NCI-H1105 (cell line): Measurements from ENCODE around the gene PEBP1.

Experiments used
- DNase-seq: peaks from one replicate; lab custom pipeline; 2025; lab: John Stamatoyannopoulos, UW

PEBP1 gene

DNA sequence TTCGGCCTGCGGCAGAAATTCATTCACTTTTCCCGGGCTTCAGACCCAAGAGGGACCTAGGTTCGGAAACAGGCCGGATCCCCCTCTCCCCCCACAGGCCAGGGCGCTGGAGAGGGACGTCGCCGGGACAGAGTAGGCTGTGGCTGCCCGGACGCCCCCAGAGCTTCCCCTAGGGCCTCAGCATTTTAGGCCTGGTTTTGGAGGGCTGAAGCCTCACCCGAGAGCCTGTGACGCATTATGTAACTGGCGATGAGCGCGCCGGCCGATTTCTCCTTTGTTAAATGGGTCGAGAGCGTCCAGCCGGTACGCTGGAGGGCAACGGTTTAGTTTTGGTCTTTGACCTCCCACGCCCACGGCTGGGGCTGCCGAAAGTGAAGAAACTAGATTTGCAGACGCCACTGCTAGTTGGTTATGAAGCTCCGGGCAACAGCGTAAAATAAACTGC lies 657 bp downstream of the PEBP1 start:
- DNase-seq, result no peak

DNA sequence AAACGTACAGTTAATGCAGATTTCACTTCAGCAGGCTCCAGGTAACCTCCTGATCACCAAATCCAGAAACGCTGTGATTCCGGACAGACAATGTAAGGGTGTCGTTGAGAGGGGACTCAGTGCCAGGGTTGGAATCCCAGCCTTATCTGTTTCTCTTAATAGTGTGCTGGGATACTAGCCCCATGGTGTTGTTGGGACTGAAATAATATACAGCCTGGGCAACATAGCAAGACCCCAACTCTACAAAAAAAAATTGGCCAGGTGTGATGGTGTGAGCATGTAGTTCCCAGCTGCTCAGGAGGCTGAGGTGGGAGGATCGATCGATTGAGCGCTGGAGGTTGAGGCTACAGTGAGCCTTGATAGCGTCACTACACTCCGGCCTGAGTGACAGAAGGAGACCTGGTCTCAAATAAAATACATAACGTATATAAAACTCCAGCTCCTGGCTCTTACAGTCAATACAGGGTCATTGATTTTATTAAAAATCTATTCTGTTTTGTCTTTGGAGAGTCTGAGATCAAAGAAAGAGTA lies 1.3 kb downstream of the PEBP1 start:
- DNase-seq, result no peak

DNA sequence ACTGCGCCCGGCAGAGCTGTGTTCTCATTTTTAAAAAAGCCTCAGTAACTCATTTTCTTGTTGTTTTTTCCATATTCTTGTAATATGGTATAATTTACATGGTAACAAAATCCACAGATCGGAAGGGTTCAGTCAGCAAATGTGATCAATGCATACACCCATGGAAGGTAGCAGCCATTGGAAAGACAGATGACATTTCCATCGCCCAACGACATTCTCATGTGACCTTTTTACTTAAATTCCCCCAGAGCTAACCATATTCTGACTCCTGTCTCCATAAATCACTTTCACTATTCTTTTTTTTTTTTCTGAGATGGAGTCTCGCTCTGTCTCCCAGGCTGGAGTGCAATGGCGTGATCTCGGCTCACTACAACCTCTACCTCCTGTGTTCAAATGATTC lies 4.9 kb downstream of the PEBP1 start:
- DNase-seq, result no peak

DNA sequence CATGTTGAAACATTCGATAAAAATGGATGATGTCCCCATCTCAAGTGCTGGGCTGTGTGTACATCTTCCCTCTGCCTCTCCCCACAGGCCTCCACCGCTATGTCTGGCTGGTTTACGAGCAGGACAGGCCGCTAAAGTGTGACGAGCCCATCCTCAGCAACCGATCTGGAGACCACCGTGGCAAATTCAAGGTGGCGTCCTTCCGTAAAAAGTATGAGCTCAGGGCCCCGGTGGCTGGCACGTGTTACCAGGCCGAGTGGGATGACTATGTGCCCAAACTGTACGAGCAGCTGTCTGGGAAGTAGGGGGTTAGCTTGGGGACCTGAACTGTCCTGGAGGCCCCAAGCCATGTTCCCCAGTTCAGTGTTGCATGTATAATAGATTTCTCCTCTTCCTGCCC lies 8.6 kb downstream of the PEBP1 start:
- no peak for DNase-seq

DNA sequence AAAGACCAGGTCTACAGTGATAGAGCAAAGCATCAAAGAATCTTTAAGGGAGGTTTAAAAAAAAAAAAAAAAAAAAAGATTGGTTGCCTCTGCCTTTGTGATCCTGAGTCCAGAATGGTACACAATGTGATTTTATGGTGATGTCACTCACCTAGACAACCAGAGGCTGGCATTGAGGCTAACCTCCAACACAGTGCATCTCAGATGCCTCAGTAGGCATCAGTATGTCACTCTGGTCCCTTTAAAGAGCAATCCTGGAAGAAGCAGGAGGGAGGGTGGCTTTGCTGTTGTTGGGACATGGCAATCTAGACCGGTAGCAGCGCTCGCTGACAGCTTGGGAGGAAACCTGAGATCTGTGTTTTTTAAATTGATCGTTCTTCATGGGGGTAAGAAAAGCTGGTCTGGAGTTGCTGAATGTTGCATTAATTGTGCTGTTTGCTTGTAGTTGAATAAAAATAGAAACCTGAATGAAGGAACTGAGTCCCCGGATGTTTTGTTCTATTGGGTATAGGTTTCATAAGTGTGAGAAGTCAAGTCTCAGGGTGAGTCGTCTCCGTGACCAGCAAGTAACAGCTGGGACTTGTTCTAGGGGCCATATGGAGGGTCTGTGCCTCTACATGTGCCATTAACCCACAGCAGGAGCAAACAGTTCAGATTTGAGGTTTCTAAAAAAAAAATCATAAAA lies 9.3 kb downstream of the PEBP1 start:
- DNase-seq, result no peak

DNA sequence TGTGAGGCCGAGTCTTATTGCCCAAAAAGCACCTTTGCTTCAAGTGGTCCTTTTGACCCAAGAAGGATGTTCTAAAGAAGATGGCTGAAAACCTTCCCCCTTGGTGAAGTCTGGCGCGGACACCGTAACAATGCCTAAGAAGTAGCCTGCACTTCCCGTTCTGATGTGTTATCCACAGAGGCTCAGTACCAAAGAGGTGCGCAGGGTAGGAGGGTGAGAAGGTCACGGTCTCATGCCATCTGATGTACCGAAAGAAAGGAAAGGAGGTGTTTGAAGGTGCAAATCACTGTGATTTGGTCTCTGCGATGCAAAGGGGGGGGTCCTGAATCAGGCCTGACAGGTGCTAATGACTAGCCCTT lies 9.9 kb downstream of the PEBP1 start:
- no peak for DNase-seq

DNA sequence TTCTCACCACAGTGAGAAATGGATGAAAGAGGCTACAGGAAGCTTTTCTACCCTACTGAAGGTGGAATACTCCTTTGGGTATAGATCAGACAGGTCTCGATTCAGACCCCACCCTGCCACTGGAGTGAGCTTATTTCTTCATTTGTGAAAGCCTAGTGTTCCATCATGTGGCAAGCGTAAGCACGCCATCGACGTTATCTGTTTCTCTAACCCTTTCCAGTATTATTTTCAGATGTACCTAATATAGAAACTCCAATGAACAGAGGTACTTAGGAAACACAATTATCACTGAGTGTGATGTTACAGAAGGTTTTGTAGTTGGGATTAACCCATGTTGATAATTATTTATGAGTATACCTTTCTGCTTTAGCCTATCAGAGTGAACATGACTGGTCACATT lies 12.4 kb downstream of the PEBP1 start:
- DNase-seq, result no peak

DNA sequence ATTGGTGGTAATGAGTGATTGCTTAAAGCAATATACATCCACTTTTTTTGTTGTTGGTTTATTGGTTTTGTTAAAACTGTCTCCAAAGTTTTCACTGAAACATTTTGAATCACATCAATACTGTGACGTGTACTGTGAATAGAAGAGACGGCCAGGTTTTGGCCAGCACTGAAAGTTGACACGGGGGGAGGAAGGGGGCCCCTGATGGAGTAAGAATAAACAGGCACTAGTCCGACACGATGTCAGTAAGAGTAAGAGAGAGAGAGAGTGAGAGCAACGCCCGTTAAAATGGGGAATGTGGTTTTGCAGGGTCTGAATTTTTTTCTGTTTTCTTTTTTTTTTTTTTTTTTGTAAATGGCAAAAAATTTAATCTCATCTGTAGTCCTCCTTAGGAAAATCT lies 14.7 kb downstream of the PEBP1 start:
- no peak for DNase-seq

DNA sequence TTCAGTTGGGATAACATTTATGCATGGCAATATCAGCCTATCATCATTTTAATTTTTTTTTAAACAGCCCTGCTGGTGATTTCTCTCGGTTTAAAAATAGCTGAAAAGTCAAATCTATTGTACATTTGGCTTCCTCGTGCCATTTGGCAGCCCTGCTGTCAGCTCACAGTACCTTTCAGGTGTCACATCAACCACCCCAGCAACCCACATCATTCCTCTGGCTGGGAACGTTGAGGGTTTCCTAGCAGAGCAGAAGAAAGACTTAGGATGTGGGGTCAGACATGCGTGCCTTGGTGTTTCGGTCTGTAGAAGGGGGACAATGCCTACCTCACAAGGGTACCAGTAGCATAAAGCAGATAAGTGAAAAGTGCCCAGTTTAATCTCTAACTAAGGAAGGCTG lies 15.8 kb downstream of the PEBP1 start:
- DNase-seq, result no peak

DNA sequence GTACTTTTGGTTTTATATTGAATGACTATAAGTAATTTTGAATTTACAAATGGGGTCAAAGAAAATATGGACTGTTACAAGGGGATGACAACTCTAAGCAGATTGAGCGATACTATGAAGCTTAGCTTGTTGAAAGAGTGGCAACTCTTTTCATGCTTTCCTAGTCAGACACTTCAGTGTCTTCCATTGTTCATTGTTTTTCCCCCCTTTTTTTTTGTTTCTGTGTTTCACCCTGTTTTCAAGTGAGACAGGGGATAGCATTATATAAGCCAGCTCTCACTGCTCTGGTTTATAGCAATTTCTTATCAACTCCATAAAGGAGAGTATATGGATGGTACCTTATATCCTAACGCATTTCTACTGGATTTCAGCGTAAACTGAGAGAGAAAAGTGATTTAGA lies 24.6 kb downstream of the PEBP1 start:
- DNase-seq, result no peak

DNA sequence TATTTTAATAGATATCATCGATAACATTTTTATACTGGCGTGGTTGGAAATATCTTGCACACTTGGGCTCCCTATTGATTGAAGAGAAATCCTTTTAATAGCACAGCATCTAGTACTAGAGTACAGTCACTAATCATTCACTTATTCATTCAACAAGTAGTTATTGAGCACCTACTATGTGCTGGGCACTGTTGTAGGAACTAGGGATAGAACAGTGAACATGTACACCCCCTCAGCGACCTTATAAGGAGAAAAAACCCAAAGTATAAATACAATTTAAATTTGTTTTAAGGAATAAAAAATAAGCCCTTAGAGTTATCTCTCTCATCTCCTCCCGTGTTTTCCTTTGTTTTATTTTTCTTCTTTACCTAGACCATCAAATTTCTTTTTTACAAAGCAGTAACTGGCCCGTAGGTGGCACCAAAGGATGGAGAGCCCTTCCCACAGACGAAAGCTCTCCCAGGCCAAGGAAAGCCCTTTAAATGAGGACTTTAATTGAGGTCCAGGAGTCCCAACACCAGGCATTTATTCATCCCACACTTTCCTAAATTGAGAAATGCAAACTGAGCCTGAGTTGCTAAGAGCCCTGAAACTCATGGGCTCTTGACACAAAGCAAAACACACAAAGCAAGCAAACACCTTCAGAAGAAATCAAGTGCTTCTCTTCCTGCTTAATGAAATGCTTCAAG lies 29.0 kb downstream of the PEBP1 start:
- peak; percentile 28 for DNase-seq

DNA sequence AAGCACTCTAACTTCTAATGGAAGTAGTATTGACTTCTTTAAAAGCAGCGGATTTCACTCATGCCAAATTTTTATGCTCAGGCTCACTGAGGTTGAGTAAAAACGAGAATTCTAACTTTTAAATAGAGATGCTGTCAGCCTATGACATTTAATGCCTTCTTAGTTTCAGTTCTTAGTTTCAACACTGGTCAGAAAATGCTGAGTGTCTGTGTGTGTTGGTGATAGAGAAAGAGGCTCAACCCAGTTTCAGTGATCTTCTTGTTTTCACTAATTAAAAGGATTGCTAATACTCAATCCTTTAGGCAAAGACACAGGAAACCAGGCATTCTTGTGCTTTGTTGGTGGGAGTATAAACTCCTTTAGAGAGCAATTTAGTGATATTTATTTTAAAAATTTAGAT lies 31.0 kb downstream of the PEBP1 start:
- no peak for DNase-seq

DNA sequence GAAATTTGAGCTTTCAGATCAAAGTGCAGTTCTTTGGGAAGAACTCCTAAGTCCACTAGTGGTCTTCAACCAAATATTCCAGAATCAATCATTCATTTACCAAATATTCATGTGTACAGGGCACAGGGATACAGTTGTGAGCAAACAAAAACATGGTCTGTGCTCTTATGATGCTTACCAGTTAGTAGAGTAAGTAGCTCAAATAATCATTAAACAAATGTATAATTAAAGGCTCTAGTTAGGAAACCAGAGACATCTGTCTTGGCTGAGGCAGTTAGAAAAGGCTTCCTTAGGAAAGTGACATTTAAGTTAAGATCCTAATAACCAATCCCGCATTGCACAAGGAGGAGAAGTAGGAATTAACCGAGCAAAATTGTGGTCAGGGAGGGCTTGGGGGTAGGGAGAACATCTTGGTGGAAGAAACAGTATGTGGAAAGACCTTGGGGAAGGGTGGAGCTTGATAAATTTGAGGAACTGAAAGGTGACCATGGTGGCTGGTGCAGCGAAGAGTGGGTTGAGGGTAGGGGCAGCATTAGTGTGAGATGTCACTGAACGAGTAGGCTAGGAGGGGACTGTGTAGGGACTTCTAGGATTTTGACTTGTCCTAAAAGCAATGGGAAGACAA lies 40.0 kb downstream of the PEBP1 start:
- DNase-seq, result no peak

DNA sequence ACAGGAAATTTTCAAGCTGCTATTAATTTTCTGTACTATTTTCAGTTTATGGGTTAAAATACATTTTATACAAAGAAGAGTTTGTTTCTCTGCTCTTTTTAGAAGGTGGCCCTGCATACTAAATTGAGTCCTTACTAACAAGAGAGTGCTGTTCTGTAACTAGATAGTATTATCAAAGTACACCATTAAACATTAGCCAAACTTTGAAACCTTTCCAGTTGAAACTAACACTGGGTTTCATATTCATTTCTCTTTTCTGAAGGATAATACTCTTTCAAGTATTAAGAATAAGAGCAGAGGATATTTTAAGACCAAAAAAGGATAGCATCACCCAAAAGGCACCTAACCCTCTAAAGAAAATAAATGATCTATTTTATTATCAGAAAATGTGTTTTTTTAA lies 47.2 kb downstream of the PEBP1 start:
- DNase-seq, result no peak

DNA sequence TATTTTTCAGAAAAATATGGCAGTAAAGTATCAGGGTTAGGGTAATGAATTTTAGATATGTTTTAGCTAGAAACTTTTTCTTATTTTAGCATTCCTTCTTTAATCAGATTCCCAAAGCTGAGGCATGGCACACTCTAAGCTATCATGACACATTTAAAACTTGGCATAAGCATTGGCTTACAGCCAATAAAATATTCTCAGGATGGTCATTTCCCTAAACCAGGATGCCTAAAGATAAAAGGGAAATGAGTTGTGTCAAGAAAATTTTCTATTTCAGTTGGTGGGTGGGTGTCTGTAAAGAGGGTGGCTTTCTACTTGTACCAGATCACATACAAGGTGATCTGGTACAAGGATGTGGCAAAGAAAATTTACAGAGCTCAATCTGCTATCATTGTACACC lies 47.8 kb downstream of the PEBP1 start:
- DNase-seq, result no peak

DNA sequence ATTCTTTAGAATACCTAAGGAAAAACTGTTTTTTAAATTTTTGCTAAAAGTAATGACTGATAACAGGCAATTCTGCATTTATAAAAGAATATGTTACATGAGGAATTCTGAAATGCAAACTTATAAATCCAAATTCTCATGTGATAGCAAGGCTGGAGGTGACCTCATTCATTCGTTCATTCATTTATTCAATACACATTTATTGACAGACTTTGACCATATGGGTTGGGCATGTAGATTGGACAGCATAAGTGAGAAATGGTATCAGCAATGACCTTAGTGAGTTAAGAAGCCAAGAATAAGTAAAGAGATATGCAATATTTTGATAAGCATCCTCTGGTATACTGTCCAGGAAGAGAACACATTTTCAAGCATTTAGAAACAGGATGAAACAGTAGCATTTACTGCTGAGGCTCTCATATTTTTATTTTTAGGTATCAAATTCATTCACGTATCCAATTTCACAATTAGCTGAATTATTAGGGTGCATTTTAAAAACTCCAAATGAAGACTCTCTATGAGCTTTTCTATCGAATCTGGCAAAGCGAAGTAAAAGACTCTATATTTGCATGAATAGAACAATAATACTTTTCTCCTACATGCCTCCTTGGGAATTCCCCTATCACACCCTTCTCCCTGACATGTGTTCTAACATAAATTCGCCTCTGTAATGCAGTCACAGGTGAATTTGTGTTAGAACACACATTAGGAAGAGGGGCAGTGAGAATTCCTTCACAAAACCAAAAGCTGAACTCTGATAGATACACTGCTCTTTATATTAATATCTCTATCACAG lies 49.9 kb downstream of the PEBP1 start:
- no peak for DNase-seq

DNA sequence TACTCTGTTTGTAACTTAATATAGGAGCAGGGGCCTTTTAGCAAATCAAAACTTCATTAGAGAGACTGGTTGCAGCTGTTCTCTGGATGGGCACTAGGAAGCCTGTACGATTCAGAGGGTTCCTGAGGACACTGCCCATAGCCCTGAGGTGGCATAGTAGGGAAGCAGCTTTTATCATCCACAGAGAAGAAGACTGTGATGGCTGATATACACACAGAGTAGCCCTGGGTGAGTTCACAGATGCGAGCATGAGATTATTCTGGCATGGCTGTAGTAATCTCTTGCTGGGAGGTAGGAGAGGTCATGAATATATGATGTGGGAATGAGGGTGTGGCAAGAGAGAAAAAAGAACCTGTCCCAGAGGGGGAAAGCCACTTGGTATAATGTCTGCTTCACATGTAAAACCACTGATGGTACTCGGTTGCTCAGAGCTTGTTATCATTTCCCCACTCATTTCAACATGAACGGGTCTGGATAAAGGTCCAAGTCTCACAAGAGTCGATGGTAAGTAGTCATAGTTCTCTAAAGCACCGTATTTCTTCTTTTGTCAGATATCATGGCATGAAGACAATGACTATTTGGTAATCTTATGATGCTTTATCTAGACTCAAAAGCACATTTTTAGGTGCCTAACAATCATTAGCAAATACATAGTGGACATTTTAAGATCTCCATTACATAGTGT lies 52.0 kb downstream of the PEBP1 start:
- no peak for DNase-seq

DNA sequence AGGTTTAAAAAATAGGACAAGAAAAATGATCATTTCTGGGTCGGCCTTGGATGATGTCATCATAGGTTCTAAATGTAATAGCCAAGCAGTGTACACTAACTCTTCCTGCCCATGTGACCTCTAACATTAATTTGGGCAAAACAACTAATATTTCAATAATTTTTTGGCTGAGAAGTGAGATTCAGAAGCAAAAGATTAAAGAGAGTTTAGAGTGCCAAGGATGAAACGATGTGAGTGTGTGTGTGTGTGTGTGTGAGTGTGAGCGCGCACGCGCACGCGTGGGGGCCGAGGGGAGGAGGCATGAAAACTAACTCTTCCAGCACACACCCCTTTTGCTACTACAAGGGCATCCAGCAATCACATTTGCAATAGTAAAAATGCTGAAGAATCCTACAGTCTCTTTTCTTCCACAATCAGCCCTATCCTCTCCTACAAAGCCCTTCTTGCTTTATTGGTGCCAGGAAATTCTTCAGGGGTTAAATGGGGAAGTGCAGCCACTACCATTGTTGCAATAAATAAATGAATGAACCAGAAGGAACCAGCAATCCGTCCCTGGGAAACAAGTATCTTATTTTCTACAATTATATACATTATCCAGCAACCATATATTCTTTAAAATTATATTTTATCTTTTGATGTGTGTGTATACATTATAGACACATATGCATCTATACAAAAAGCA lies 52.9 kb downstream of the PEBP1 start:
- no peak for DNase-seq

DNA sequence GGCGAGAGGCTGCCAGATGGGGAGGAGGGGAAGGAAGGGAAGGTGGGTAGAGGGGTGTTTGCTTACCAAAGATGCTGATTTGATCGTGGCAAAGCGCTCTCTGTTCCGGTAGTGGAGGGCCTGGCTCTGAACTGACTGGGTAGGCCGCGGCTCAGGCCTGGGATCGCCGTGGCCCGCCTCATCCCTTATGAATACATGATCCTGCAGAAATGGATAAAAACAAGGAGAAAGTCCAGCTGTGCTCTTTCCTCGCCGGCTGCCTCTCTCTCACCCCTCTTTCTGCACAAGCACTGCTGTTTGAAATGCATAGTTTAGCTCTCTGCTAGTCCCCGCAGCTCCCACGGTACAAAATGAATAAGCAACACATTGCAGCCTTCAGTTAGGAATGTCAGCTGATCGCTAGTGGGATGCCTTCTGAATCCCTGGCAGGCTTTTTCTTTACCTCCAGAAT lies 53.8 kb downstream of the PEBP1 start:
- DNase-seq, result no peak

DNA sequence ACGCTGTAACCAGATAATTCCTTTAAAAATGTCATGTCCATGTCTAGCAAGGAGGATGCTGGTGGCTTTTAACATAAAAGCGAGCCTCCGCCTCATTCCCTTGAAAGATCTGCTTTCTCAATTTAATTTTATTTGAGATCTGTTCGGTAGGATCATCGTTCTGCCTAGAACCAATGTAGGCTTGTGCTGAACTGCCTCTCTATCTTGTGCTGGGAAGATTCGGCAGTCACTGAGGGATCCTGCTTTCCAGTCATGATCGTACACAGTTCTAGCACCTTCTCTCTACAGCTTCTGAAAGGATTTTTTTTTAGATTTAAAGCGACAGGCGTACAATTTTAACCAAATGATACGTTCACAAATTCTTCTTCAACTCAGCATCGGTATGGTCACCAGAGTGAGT lies 54.3 kb downstream of the PEBP1 start:
- no peak for DNase-seq

DNA sequence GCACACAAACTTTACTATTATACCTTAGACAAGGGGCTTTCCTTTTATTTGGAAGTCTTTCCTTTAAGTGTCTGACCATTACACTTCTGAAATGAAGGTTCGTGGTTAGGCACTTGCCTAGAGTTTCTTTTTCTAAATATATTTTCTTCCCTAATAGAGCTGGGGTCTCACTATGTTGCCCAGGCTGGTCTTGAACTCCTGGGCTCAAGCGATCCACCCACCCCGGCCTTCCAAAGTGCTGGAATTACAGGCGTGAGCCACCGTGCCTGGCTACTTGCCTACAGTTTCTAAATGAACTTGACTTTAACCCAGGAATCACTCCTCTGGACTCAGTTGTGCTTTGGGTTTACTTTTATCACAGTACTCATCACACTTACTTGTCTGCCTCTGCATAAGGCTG lies 57.6 kb downstream of the PEBP1 start:
- no peak for DNase-seq
